Adrenal gland (tissue), 12 donors: ENCODE measurements around the gene IL17RB. TPM values are rescaled to one million over a fixed set of nuclear protein-coding genes. Genes with fewer than 3 reads are reported as not detected.

Experiments
- DNase-seq, 7 donors: peaks; one replicate each; pipeline ENCODE4 v3.0.0-alpha.2; 2019 to 2020
- H3K27ac ChIP-seq, 5 donors: fragments of 200-600 bp; sonication (generic) in 4 of 5; 1 replicate in 3 of 5; 2 replicates in 2 of 5; pipeline versions ENCODE4 v1.5.1 to v1.8.0; 2016 to 2020; ENCODE audit warnings: mild to moderate bottlenecking in 1 of 5
- H3K27me3 ChIP-seq: fragments of 200-600 bp; 2 replicates; pipeline ENCODE4 v1.8.0; 2021
- H3K36me3 ChIP-seq, 2 donors: fragments of 200-600 bp; replicated peaks in 1 of 2; 1 replicate in 1 of 2; 2 replicates in 1 of 2; pipeline versions ENCODE4 v1.5.1 to v1.8.0; 2018 to 2022
- H3K4me1 ChIP-seq, 2 donors: fragments of 200-600 bp; replicated peaks in 1 of 2; 1 replicate in 1 of 2; 2 replicates in 1 of 2; pipeline versions ENCODE4 v1.5.1 to v1.8.0; 2018 to 2021
- H3K4me3 ChIP-seq, 4 donors: fragments of 200-600 bp; sonication (generic) in 3 of 4; one replicate each; pipeline ENCODE4 v1.5.1; 2016 to 2018
- H3K9me3 ChIP-seq, 3 donors: fragments of 200-600 bp; sonication (generic) in 1 of 3; replicated peaks in 1 of 3; 1 replicate in 2 of 3; 2 replicates in 1 of 3; pipeline versions ENCODE4 v1.5.1 to v1.8.0; 2016 to 2021
- POLR2A ChIP-seq, 2 donors: fragments of 450-650 bp; IDR thresholded peaks; one replicate each; pipeline ENCODE4 v1.6.1; 2017; ENCODE audit warnings: antibody characterized with exemption in 2 of 2, mild to moderate bottlenecking in 2 of 2, moderate library complexity in 1 of 2
- WGBS, 4 donors: extraction: QIAGEN DNeasy Blood & Tissue Kit in 2 of 4; methylation state at CpG; one replicate each; pipeline versions ENCODE4 v1.1.5 to v1.1.7; 2013 to 2017; 5-methylcytosine and 5-hydroxymethylcytosine counted together
- intact Hi-C, 2 donors: fragments of 100-400 bp; cut with DNase I; formaldehyde crosslinking; loops; one replicate each; pipeline versions ENCODE4 v1.14.1 to v1.15.0; 2022 to 2023
- polyA plus RNA-seq, 3 donors: library from polyadenylated mRNA; stranded (reverse); fragments of 200-250 nt in 2 of 3; fragments of 350-450 nt in 1 of 3; fragmentation: Illumina TruSeq in 1 of 3; extraction: RNeasy Lipid Tissue Mini Kit (QIAGEN cat#74804) in 1 of 3; gene quantifications; one replicate each; pipeline ENCODE4 v1.2.3, GENCODE V29; 2013 to 2014
- total RNA-seq, 9 donors: library from RNA; depleted of rRNA in 4 of 9; stranded (reverse); fragments of >200 nt in 4 of 9; fragments of 120-200 nt in 1 of 9; fragmentation: NEBNext Ultra II Directional in 1 of 9; extraction: Animal tissue kit (Norgen Biotek cat#: 25700) in 1 of 9; gene quantifications; one replicate each; pipeline versions ENCODE4 v1.1.0 to v1.2.4, GENCODE V29; 2013 to 2023
- TF ChIP-seq, protein P1 (sequence below), 6 experiments: fragments of 450-650 bp in 4 of 6; fragments of 200-600 bp in 2 of 6; sonication (generic) in 1 of 6; IDR thresholded peaks; 1 replicate in 5 of 6; 2 replicates in 1 of 6; pipeline versions ENCODE4 v1.5.1 to v1.8.0; 2016 to 2021; ENCODE audit warnings: antibody characterized with exemption in 6 of 6, mild to moderate bottlenecking in 2 of 6, moderate library complexity in 1 of 6
- donor health status: healthy with polysubstance abuse.
- donor health status: Bipolar disorder and iron deficiency.
- donor health status: DM: yes; HTN: yes; CAD: no.
- donor health status: DM: no; HTN: no; CAD: no.
- donor health status: DM: no; HTN: no; CAD: no.
- donor health status: DM: yes; HTN: yes; CAD: no.

The IL17RB gene
- total and polyA plus RNA-seq, 12 donors = 0.35 to 12.0 (median 2.1) TPM

DNA sequence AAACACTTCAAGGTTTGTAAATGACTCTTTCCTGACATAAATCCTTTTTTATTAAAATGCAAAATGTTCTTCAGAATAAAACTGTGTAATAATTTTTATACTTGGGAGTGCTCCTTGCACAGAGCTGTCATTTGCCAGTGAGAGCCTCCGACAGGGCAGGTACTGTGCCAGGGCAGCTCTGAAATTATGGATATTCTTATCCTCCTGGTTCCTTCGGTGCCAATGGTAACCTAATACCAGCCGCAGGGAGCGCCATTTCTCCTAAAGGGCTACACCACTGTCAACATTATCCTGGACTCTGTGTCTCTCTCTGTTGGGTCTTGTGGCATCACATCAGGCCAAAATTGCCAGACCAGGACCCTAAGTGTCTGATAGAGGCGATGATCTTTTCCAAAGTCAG is 33.1 kb upstream of the IL17RB start:
- Histone ChIP-seq H3K9me3 (no peaks in the 10 kb centered on the region), H3K27me3 (no peaks in the 10 kb centered on the region), H3K4me1 (no peaks in the 10 kb centered on the region), H3K27ac (no peak overlapping the region), H3K4me3 (no peak overlapping the region), H3K36me3 (peaks cover 0 to 45% of the 10 kb centered on the region in 2 donors)
- WGBS, 4 donors = 94 to 97% (median 95%) methylated on average over 5 of the region's 5 CpGs
- intact Hi-C loops = no loop called here
- TF ChIP-seq, protein P1, sequence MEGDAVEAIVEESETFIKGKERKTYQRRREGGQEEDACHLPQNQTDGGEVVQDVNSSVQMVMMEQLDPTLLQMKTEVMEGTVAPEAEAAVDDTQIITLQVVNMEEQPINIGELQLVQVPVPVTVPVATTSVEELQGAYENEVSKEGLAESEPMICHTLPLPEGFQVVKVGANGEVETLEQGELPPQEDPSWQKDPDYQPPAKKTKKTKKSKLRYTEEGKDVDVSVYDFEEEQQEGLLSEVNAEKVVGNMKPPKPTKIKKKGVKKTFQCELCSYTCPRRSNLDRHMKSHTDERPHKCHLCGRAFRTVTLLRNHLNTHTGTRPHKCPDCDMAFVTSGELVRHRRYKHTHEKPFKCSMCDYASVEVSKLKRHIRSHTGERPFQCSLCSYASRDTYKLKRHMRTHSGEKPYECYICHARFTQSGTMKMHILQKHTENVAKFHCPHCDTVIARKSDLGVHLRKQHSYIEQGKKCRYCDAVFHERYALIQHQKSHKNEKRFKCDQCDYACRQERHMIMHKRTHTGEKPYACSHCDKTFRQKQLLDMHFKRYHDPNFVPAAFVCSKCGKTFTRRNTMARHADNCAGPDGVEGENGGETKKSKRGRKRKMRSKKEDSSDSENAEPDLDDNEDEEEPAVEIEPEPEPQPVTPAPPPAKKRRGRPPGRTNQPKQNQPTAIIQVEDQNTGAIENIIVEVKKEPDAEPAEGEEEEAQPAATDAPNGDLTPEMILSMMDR (IDR thresholded peaks at IDR 0.05) = no peak
- TF ChIP-seq POLR2A (IDR thresholded peaks at IDR 0.05) = no peak
- peak in 1 of 7 donors; percentile 39 for DNase-seq

DNA sequence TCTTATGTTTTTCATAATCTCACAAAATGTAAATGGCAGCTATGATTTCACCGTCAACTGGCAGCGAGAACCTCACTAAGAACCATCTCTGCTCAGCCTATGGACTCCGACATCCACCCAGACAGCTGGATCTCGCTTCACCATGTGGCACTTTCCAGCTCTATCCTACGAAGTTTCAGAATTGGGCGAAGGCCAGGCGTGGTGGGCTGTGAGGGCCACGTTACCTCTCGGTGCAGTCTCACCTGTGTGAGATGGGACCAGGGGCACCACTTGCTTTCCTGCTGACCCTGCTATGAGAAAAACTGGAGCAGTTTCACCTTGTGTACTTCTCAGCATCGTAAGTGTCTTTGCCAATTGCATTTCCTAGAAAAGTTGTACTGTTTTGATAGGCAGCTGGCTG is 32.5 kb upstream of the IL17RB start:
- H3K27ac ChIP-seq = no peak overlapping the region
- peaks cover 0 to 39% of the 10 kb centered on the region in 2 donors for H3K36me3 ChIP-seq
- TF ChIP-seq, protein P1 (IDR thresholded peaks at IDR 0.05) = no peak
- no peak for TF ChIP-seq POLR2A (IDR thresholded peaks at IDR 0.05)
- intact Hi-C loops = no loop called here
- WGBS, 4 donors = 92 to 95% (median 93%) methylated on average over 10 of the region's 10 CpGs
- no peaks in the 10 kb centered on the region for H3K4me1 ChIP-seq
- DNase-seq = peak in 1 of 7 donors; percentile 45
- H3K4me3 ChIP-seq = no peak overlapping the region
- no peaks in the 10 kb centered on the region for H3K9me3 ChIP-seq
- no peaks in the 10 kb centered on the region for H3K27me3 ChIP-seq

DNA sequence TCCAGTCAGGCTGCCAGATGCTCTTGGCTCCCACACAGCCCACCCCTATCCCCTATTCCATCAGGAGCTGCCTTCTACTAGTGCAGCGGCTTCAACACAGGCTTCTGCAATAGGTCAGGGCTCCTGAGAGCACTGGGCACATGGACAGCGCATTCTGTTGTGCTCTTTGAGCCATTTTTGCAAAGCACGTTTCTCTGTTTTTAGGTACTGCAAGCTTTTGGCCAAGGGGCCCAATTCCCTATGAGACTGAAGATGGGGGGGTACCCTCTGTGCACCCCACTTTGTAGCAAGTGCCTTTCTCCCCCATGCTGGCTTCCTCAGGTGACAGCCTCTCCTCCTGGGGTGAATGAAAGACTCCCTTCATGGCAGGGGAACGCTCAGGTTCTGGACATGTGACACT is 31.3 kb upstream of the IL17RB start:
- H3K4me1 ChIP-seq = no peaks in the 10 kb centered on the region
- H3K36me3 ChIP-seq = peaks cover 0 to 32% of the 10 kb centered on the region in 2 donors
- no peaks in the 10 kb centered on the region for H3K9me3 ChIP-seq
- DNase-seq = peak in 1 of 7 donors; percentile 25
- TF ChIP-seq, protein P1 (IDR thresholded peaks at IDR 0.05) = no peak
- intact Hi-C loops = no loop called here
- H3K4me3 ChIP-seq = no peak overlapping the region
- 93 to 98% (median 96%) methylated on average over 4 of the region's 4 CpGs for WGBS, 4 donors
- no peak overlapping the region for H3K27ac ChIP-seq
- H3K27me3 ChIP-seq = no peaks in the 10 kb centered on the region

DNA sequence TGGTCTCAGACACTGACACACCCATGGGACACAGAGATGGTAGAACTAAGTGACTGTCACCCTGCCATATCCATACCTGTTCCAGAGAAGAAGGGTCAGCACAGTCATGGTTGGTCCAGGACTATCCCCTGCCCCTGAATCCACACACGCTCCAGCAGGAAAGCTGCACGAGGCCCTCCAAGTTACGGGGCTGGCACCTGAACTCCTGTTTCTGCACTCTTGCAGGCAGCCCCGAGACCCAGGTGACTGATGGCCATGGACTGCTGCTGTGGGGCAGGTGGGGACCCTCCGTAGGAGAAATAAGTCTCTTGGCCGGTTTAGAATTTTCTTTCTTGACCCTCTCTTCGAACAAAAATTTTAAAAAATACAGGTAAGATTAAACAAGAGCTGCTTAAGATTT is 30.7 kb upstream of the IL17RB start:
- H3K9me3 ChIP-seq = no peaks in the 10 kb centered on the region
- no peaks in the 10 kb centered on the region for H3K4me1 ChIP-seq
- H3K27ac ChIP-seq = no peak overlapping the region
- H3K36me3 ChIP-seq = peaks cover 0 to 27% of the 10 kb centered on the region in 2 donors
- TF ChIP-seq POLR2A (IDR thresholded peaks at IDR 0.05) = no peak
- TF ChIP-seq, protein P1 (IDR thresholded peaks at IDR 0.05) = no peak
- 91 to 98% (median 94%) methylated on average over 6 to 7 of the region's 7 CpGs for WGBS, 4 donors
- H3K27me3 ChIP-seq = no peaks in the 10 kb centered on the region
- no peak overlapping the region for H3K4me3 ChIP-seq
- intact Hi-C loops = no loop called here
- DNase-seq = peak in 1 of 7 donors; percentile 43
